Measurements from ENCODE around the gene KLHL22.
"Not testable (repeated sequence)": the region's sequence is repeated elsewhere in the genome, so short reads cannot be mapped to it uniquely, and the experiment has no call there.

The KLHL22 gene

DNA sequence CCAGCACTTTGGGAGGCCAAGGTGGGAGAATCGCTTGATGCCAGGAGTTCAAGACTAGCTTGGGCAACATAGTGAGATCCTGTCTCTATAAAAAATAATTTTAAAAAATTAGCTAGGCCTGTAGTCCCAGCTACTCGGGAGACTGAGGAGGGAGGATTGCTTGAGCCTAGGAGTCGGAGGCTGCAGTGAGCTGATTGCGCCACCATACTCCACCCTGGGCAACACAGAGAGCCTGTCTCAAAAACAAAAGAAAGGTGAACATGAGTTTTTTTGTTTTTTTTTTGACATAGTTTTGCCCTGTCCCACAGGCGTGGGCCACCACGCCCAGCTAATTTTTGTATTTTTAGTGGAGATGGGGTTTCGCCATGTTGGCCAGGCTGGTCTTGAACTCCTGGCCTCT is 29.5 kb upstream of the KLHL22 start:
- in situ Hi-C loops (cut with MboI; ENCODE audit: low sequenced_read_pairs): no loop called here

DNA sequence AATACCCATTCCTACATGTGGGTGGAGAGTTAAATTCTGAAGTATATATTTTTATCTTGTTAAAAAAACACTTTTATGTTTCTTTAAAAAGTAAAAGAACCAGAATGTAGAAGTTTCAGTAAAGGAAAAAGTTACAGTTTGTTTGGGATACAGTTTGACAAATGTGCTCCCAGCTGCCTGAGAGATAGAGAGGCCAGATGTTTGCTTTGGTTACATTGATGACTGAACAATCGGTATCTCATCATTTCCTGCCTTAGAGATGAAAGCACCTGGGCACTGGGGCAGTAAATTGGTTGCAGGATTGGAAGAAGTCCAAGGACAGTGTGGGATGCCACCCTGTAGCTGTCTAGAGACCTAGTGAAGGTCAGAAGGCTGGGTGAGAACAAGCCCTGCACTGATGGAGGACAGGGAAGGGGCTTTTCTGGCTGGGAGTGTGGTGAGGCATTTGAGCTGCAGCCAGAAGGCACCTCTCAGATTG is 28.4 kb upstream of the KLHL22 start:
- in situ Hi-C loops (cut with MboI; ENCODE audit: low sequenced_read_pairs): no loop called here

DNA sequence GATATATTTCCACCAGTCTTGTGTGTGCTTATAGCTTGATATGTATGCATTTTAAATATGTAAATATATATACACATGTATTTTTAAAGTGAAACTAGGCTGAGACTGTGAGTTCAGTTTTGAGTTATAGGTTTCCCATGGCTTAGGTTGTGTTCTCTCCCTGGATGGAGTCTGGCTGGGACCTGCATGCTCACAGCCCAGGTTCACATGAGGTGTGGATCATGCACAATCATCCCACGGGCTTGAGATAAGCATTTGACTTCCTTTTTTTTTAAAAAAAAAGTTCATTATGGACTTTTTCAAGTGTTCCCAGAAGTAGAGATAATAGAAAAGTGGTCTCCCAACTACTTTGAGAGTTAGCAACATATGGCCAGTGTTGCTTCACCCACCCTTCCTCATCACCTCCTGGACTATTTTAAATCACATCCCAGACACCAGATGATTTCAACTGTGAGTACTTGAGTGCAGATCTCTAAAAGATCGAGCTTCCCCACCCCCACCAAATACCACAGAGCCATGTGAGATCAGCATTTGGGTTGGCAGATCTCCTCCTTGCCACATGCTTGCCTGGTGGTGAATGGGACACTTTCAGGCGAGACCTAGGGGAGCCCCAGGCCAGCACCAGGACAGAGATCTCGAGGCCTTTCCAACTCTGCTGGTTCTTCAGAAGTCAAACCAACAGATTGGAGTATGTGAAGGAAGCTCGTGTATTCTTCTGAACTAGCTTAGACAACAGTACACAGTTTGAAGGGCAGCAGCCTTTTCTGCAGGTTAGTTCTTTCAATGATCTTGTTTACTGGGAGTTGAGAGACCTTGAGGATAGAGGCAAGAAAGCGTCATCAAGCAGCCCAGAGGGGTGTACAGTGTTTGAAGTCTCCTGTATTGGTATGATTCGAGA is 27.7 kb upstream of the KLHL22 start:
- in situ Hi-C loops (cut with MboI; ENCODE audit: low sequenced_read_pairs): no loop called here

DNA sequence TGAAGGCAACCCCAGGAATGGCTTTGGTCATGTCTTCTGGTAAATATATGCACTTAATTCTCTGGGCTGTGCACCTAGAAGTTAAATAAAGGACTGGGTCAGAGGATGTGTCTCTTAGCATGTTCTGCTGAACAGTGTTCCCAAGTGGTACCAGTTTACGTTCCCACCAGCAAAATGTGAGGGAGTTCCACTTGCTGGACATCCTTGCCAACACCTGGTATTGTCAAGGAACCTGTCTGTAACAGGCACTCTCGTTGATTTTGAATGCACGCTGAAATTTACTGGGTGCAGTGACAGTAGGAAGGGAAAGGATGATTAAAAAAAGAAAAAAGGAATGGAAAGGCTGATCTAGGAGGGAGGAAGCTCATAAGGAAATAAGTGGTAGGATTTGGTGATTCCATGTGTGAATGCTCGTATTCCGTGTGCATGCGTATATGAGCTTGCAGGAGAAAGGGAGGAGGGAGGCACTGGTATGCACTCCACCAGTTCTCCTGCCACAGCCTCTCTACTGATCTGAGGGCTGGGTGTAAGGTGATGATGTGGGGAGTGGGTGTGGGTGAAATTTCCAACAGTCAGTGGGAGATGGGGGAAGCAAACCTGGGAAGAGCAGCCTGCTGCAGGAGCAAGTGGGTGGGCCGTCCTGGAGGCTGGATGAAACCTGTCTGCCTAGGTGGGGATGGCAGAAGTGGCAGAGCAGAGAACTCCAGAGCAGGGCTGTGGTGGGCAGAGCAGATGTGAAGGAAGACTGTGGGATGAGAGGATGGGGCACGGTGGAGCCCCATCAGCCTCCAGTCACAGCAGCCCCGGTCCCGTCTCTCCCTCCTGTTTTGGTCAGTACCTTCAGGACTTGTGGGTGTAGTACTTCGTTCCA is 26.8 kb upstream of the KLHL22 start:
- in situ Hi-C loops (cut with MboI; ENCODE audit: low sequenced_read_pairs): no loop called here

DNA sequence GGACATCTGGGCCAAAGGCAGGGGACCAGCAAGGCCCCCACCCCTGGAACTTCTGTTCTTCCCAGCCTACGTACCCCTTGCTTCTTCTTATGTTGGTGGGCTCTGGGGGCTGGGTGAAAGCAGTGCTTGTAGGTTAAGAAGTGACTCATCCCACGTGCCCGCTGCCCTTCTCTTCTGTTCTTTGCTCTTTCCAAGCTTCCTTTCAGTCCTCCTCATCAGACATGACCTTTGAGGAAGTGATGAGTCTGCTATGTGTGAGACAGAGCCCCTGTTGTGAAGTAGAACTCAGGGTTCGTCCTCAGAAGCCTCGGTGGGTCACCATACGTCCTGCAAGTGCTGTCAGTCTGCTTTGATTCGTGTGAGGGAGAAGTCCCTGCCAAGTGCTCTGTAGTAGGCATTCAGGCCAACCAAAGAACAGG is 24.5 kb upstream of the KLHL22 start:
- in situ Hi-C loops (cut with MboI; ENCODE audit: low sequenced_read_pairs): no loop called here

DNA sequence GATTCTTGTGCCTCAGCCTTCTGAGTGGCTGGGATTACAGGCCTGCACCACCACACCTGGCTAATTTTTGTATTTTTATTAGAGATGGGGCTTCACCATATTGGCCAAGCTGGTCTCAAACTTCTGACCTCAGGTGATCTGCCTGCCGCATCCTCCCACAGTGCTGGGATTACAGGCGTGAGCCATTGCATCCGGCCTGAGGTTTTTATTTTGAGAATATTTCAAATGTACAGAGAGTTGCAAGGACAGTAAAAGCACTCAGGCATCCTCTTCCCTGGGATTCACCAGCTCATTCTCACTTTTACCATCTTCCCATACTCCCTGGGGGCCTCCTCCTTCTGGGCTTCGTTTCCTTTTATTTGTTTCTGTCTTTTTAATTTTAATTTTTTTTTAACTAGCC is 24.0 kb upstream of the KLHL22 start:
- in situ Hi-C loops (cut with MboI; ENCODE audit: low sequenced_read_pairs): no loop called here

DNA sequence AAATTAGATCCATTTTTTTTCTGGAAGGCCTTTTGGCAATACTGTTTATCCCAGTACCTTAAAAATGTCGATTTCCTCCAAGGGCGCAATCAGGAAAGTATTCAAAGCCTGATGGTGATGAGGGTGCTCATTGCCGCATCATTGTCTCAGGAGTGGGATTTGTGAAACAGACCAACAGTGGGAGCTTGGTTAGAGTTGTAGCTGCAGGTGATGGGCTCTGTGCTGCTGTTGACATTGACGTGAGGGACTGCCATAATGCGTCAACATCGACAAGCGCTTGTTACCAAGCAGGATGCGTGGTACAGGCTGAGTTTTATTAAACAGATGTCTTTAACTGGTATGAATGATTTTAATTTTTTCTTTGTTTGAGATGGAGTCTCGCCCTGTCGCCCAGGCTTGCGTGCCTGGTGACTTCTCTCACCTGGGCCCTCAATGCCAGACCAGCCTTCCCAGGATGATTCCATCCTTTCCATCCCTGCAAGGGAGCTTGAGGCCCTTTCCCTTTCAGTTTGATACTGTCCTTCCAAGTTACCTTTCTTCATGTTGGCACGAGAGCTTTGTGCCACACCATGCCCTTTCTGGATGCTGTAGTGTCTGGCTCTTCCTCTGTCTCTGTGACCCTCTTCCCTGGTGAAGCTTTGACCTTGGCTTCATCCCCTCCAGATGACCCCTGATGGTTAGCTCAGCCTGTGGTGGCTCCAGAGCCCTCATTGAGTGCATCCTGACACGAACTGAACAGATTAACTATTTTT is 22.4 kb upstream of the KLHL22 start:
- in situ Hi-C loops (cut with MboI; ENCODE audit: low sequenced_read_pairs): no loop called here

DNA sequence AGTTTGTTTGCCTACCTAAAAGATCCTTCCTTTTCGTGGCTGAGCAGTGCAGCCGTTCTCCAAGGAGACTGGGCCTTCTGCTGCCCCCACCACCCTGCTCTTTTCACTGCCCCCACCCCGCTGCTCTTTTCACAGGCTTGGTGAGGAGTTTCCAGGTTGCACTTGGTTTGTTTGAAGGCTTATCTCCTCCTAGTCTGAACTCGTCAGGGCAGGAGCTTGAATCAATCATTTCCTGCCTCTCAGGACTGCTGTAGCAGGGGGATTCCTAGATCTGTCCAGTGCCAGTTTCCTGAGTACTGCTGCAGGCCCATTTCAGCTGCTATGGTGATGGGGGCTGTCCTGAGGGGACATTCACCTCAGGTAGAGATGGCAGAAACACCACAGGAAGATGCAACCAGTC is 21.8 kb upstream of the KLHL22 start:
- in situ Hi-C loops (cut with MboI; ENCODE audit: low sequenced_read_pairs): no loop called here

DNA sequence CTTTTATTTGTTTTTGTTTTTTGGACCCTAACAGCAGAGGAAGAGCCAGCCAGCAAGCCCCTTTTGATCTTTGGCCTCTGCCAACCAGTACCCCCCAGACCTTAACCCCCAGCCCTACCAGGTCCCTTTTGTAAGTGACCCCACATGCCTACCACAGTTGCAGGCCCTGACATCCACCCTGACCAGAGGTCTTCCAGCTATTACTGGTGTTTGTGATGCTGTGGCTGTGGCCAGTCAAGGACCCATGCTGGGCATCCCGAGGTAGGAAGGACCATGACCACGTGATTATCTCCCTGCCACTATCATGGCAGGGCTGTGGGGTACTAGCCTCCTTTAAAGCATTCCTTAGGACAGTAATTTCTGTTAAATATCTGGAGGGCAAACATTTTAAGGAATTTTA is 20.8 kb upstream of the KLHL22 start:
- in situ Hi-C loops (cut with MboI; ENCODE audit: low sequenced_read_pairs): no loop called here

DNA sequence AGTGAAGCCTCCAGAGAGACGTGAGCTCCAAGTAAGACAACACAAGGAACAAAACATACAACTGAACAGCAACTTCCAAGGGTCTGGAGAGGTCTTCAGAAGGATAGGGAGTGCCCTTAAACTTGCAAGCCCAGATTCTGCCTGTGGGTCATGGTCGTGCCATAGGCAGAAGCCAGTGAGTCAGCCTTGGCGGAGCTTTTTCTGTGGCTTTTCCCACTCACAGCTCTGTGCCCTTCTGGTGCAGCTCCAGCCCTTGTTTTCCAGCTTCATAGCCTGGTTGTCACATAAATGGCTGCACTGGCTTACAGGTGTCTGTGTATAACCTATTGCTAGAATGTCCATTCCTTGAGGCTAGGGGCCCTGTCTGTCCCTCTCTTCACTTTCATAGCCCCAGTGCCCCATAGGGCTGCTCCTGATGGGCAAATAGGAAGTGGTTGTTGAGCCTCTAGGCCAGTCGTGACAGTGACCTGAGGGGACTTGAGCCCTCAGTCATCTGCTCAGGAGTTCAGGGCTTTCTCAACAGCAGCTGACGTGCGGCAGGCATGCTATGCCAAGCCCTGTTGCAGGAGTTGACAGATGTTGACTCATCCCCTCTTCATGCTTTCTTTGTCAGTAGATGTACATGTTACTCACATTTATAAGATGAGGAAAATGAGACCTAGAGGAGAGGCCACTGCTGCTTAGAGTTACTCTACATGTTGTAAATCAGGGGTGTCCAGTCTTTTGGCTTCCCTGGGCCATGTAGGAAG is 19.2 kb upstream of the KLHL22 start:
- in situ Hi-C loops (cut with MboI; ENCODE audit: low sequenced_read_pairs): no loop called here

DNA sequence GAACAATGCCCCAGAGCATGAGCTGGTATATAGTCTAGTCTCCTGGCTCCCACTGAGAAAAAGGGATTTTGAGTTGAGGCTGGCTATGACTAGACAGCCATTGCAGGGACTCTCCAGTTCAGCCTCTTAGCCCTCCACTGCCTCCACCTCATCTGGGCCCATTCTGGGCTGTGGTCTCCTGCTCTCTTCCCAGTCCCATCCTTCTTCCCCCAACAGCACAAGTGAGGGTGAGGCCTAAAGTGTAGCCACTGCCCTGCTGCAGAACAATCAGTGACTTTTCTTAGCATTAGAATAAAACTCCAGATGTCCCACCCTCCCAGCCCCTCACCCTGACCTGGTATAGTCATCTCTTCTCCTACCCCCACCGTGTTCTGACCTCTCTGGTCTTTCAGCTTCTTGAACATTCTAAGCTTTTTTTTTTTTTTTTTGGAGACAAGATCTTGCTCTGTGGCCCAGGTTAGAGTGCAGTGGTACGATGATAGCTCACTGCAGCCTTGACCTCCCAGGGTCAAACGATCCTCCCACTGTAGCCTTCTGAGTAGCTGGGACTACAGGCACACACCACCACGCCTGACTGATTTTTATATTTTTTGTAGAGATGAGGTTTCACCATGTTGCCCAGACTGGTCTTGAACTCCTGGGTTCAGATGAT is 16.1 kb upstream of the KLHL22 start:
- in situ Hi-C loops (cut with MboI; ENCODE audit: low sequenced_read_pairs): no loop called here

DNA sequence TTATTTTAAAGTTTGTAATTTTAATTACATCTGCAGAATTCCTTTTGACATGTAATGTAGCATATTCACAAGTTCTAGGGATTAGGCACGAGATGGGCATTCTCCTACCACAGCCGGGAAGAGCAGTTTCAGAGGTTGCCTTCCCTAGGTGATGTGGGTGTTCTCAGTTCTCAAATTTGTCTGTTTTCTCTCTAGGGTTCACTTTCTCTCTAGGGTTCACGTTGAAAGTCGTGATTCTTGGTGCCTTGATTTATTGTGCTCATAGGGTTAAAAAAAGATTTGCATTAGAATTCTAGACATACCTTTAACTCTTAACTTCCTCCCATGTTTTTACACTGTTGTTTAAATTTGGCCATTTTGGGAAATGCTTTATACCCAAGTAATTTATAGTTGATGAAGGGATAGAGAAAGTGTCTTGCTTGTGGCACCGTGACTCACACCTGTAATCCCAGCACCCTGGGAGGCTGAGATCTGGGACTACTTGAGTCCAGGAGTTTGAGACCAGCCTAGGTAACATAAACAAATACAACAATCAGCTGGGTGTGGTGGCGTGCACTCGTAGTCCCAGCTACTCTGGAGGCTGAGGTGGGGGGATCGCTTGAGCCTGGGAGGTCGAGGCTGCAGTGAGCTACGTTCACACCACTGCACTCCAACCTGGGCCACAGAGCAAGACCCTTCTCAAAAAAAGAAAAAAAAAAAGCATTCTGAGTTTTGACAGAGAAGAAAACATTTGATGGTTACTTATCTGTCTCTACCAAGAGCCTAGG is 15.4 kb upstream of the KLHL22 start:
- in situ Hi-C loops (cut with MboI; ENCODE audit: low sequenced_read_pairs): no loop called here

DNA sequence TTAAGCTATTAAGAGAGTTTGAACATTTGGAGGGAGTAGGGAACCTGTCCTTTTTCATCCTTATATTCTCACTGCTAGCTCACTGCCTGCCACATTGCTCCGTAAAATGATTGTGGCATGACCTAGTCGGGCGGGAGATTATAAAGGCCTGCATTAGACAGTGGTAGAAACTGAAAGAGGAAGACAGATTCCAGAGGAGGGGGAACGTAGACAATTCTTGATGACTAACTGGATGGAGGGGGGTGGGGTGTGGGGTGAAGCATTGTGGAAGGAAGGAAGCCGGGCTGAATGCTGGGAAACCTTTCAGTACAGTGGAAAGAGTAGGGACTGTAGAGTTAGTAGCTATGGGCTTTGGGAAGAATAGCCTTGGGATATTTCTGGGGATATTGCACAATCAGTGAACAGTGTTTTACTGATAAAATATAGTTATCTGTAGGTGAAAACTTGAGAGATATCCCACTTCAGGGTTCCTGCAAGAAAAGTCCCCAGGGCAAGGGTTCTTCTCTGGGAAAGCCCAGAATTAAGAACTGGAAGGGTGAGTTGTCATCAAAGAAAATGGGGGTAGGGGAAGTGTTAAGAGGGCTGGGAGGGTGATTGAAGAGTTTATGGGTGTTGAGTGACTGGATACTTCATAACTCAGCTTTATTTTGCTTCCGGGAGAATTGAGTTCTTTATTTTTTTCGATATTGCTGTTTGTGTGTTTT is 13.9 kb upstream of the KLHL22 start:
- in situ Hi-C loops (cut with MboI; ENCODE audit: low sequenced_read_pairs): no loop called here

DNA sequence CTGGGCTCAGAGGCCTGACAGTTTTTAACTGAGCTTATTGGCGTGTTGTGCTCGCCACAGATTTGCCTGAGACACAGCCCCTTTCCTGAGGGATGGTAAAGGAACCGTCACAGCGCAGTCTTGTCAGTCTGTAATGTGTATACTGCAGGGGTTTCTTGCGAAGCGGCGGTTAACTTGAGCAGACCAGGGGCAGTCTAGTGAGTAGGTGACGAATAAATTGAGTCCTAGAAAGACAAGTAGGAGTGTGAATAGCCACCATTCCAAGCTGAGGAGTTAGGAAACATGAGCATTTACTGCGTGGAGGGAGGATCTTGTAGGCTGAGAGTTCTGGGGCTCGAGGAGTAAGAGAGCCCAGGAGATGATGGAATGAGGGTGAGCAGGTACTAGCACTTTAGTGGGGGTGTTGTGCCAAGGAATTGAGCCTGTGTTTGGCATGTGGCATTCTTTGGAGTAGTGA is 13.2 kb upstream of the KLHL22 start:
- in situ Hi-C loops (cut with MboI; ENCODE audit: low sequenced_read_pairs): no loop called here

DNA sequence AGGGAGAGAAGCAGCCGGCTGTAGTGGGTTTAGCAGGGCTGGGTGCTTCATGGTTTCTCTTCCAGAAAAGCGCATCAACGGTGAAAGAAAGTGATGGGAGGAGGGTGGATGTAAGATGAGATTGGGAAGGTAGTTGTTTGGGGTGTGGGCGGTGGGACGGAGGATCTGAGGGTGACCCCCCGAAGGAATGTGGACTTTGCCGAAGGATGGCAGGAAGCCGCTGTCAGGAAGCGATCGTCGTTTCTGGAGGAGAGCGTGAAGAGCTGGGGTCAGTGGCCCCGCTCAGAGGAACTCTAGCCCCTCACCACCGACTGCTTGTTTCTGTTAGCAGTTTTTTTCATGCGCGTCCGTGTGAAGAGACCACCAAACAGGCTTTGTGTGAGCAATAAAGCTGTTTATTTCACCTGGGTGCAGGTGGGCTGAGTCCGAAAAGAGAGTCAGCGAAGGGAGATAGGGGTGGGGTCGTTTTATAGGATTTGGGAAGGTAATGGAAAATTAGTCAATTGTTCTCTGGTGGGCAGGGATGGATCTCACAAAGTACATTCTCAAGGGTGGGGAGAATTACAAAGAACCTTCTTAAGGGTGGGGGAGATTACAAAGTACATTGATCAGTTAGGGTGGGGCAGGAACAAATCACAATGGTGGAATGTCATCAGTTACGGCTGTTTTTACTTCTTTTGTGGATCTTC is 12.6 kb upstream of the KLHL22 start:
- in situ Hi-C loops (cut with MboI; ENCODE audit: low sequenced_read_pairs): not testable (repeated sequence)

DNA sequence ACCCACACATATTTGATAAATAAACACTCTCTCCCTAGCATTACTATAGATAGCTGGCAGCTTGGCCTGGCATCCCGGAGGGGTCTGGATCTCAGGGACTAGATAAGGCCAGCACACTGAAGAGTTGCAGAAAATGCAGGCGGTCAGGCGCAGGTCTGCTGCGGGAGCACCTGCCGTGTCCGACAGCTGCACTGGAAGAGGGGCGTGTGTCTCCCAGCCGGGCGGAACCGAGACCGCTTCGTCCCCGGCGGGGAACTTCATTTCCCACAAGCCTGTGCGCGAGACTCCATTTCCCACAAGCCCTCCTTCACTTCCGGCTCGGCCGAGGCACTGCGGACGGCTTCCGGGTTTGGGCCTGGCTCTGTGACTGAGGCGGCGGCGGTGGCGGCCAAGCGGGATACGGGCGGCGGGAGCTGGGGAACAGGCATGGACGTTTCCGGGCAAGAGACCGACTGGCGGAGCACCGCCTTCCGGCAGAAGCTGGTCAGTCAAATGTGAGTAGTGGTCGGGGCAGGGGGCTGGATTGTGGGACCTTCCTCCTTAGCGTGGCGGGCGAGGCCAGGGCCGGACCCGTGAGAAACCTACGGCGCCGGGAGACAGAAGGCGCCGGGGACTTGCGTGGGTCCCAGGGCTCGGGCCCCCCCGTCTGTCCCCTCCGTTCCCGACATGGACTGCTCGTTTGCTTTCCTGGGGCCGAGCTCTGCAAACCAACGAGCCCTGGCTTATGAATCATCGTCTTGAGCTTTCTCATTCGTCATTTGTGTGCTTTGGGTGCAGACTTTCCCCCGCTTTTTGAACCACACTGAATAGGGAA is 11.9 kb upstream of the KLHL22 start, which contains the start of gene MED15:
Gene MED15 (plus strand): TSS at position 358 of the 814 bp plus-strand sequence. CDS start 69 bp downstream, at position 427.
- in situ Hi-C loops (cut with MboI; ENCODE audit: low sequenced_read_pairs): no loop called here

All from HL-60/S4 treated with phorbol 12-myristate 13-acetate at 8.2 ng/mL for 4 days and 3 days (cell line).